Panc1 (cell line): ENCODE results near the gene TBC1D24.

Experiments
- POLR2AphosphoS5 ChIP-seq: IDR thresholded peaks from 2 replicates; pipeline ENCODE4 v1.6.1; 2012; ENCODE audit warnings: mild to moderate bottlenecking, low read depth, low read length, moderate library complexity
- TF ChIP-seq, protein P1 (sequence below): fragments of 450-650 bp; IDR thresholded peaks from 2 replicates; pipeline ENCODE4 v1.5.1; 2017; ENCODE audit warnings: mild to moderate bottlenecking
- TF ChIP-seq, protein P2 (sequence below), 2 experiments: IDR thresholded peaks; 2 replicates each; pipeline ENCODE4 v1.6.1; 2011 to 2012; ENCODE audit warnings: low read depth in 2 of 2, control low read depth in 1 of 2, low read length in 1 of 2, mild to moderate bottlenecking in 1 of 2, moderate library complexity in 1 of 2; ENCODE audit not compliant: insufficient read depth in 1 of 2

DNA sequence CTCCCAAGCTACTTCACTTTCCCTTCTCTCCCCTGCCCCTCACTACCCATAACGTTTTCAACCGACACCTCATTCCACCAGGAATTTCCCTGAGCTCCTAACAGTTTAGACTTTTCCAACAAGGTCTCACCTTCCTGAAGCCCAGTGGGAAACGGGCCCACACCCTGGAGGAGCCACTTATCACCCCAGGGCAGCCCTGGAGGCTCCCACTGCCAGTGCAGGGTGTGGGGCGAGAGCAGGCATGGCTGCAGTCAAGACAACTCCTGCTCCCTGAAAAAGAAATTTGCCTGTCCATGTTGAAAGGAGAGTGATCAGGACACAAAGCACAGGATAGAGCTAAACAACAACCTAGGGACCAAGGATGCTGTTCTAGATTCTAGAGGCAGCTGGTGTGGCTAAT, 47.4 kb upstream of the TBC1D24 start:
- TF ChIP-seq, protein P1, sequence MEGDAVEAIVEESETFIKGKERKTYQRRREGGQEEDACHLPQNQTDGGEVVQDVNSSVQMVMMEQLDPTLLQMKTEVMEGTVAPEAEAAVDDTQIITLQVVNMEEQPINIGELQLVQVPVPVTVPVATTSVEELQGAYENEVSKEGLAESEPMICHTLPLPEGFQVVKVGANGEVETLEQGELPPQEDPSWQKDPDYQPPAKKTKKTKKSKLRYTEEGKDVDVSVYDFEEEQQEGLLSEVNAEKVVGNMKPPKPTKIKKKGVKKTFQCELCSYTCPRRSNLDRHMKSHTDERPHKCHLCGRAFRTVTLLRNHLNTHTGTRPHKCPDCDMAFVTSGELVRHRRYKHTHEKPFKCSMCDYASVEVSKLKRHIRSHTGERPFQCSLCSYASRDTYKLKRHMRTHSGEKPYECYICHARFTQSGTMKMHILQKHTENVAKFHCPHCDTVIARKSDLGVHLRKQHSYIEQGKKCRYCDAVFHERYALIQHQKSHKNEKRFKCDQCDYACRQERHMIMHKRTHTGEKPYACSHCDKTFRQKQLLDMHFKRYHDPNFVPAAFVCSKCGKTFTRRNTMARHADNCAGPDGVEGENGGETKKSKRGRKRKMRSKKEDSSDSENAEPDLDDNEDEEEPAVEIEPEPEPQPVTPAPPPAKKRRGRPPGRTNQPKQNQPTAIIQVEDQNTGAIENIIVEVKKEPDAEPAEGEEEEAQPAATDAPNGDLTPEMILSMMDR, result no peak
- TF ChIP-seq POLR2AphosphoS5, result no peak
- TF ChIP-seq, protein P2, sequence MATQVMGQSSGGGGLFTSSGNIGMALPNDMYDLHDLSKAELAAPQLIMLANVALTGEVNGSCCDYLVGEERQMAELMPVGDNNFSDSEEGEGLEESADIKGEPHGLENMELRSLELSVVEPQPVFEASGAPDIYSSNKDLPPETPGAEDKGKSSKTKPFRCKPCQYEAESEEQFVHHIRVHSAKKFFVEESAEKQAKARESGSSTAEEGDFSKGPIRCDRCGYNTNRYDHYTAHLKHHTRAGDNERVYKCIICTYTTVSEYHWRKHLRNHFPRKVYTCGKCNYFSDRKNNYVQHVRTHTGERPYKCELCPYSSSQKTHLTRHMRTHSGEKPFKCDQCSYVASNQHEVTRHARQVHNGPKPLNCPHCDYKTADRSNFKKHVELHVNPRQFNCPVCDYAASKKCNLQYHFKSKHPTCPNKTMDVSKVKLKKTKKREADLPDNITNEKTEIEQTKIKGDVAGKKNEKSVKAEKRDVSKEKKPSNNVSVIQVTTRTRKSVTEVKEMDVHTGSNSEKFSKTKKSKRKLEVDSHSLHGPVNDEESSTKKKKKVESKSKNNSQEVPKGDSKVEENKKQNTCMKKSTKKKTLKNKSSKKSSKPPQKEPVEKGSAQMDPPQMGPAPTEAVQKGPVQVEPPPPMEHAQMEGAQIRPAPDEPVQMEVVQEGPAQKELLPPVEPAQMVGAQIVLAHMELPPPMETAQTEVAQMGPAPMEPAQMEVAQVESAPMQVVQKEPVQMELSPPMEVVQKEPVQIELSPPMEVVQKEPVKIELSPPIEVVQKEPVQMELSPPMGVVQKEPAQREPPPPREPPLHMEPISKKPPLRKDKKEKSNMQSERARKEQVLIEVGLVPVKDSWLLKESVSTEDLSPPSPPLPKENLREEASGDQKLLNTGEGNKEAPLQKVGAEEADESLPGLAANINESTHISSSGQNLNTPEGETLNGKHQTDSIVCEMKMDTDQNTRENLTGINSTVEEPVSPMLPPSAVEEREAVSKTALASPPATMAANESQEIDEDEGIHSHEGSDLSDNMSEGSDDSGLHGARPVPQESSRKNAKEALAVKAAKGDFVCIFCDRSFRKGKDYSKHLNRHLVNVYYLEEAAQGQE (IDR thresholded peaks at IDR 0.05; ENCODE audit: insufficient read depth in 1 of 2, low read depth in 2 of 2, low read length in 1 of 2), result no peak
